Activated CD4-positive, alpha-beta T cell treated with anti-CD3 and anti-CD28 coated beads, Interleukin-2, amount 50 U/mL, for 4 hours (primary cell): Measurements from ENCODE around the gene GYPB.
"Not testable (repeated sequence)": the region's sequence is repeated elsewhere in the genome, so short reads cannot be mapped to it uniquely, and the experiment has no call there.

Experiments
- DNase-seq, 2 experiments: peaks; one replicate each; pipeline ENCODE4 v3.0.0-alpha.2; 2020

Gene GYPB

DNA sequence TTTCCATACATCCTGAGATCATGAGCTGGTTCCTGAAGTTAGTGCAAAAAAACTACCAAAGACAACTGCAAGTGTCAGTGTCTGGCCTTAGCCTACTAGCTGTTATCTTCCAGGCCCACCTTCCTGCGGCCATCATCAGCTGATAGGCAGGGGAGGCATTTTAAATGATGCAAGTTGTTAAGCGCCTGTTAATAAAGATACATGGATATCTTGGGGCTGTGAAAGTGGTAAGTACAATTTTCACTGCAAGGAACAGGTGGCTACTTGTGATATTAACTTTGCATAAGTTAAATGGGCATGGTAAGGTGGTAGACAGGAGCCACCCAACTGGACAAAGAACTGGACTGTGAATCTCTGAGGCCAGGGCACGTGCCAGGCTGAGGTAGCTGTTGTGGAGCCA is at the start of gene GYPB:
Gene GYPB, minus strand, starts transcription at position 104 of the 400 bp plus-strand sequence. Its CDS starts 93 bp downstream, at position 11.
- DNase-seq = not testable (repeated sequence)

DNA sequence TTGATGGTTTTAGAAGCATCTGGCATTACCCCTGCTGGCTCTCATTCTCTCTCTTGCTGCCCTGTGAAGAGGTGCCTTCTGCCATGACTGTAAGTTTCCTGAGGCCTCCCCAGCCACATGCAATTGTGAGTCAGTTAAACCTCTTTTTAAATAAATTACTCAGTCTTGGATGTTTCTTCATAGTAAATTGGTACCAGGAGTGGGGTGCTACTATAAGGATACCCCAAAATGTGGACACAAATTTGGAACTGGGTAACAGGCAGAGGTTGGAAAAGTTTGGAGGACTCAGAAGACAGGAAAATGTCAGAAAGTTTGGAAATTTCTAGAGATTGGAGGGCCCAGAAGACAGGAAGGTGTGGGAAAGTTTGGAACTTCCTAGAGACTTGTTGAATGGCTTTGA is 42.4 kb upstream of the GYPB start:
- DNase-seq = not testable (repeated sequence)

DNA sequence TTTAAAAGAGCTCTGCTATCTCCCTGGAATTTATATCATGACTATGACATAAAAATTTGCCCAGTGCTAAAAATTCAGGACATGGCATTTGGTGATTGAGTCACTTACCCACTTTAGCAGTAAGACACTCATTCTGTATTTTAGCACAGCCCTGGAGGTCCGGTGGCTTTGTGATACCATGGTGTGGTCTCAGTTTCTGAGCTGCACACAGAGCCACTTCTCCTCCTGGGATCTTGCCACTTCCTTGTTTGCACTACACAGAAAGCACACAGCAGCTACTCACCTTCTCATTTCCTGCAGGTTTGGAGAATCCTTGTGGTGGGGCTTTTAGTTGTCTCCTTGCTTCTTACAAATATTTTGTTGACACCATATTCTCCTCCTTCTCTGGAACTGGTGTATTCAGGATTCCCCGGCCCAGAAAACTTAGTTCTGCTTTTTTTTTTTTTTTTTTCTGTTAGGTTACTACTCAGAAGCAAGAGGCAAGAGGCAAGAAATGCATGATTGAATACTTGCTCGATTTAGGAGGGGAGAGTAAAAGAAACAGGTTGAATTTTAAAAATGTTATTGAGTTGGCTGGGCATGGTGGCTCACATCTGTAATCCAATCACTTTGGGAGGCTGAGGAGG is 41.2 kb upstream of the GYPB start:
- not testable (repeated sequence) for DNase-seq

DNA sequence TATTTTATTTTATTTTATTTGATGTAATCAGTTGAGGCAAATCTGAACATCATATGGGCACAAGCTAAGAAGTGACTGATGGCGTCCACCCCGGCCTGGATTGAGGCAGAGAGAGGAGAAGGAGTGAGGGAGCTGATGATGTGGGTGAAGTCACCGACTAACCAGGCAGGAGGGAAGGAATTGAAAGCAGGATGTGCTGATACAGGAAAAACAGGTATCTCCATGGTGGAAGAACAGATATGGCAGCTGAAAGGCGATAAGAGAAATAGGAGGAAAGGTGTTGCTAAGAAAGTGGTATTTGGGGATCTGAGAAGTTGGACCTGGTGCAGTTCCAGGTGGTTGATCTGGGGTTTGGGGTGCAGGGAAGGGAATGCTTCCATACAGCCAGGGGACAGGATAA is 37.6 kb upstream of the GYPB start:
- DNase-seq = no peak

DNA sequence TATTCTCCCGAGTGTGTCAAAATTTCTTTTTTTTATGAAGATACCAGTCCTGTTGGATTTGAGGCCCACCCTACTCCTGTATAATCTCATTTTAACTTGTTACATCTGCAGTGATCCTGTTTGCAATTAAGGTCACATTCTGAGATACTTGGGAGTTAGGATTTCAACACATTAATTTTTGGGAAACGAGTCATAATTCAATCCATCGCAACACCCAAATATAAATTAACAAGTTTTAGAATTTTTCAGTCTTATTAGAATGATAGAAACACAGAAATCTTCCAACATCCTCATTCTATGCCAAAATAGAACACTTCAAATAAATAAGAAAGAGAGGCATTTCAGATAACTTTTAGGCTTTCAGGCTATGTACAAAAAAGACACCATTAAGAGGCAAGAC is 36.2 kb upstream of the GYPB start:
- DNase-seq = not testable (repeated sequence)

DNA sequence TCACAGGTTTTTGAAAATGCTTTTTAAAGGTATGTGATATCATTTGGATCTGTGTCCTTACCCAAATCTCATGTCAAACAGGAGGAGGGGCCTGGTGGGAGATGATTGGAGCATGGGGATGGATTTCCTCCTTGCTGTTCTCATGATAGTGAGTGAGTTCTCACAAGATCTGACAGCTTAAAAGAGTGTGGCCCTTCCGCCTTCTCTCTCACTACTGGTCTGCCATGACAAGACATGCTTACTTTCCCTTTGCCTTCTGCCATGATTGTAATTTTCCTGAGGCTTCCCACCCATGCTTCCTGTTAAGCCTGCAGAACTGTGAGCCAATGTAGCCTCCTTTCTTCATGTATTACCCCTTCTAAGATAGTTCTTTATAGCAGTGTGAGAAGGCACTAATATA is 32.3 kb upstream of the GYPB start:
- not testable (repeated sequence) for DNase-seq

DNA sequence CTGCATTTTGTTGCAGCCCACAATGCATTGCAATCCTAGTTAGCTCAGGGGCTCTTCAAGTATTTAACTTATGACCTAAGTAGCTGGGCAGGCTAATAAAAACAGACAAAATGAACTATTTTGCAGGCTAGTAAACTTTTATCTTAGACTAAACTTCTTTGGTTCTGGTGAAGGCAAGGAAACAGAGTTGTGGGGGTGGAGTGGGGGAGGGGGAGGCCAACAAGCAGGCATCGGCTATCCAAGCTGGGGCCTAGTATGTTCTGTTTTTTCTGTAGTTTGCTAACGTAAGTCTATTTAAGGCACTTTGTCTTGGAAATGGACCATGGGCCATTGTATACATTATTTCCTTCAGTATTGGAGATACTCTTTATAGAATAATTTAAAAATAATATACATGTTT is 31.5 kb upstream of the GYPB start:
- not testable (repeated sequence) for DNase-seq

DNA sequence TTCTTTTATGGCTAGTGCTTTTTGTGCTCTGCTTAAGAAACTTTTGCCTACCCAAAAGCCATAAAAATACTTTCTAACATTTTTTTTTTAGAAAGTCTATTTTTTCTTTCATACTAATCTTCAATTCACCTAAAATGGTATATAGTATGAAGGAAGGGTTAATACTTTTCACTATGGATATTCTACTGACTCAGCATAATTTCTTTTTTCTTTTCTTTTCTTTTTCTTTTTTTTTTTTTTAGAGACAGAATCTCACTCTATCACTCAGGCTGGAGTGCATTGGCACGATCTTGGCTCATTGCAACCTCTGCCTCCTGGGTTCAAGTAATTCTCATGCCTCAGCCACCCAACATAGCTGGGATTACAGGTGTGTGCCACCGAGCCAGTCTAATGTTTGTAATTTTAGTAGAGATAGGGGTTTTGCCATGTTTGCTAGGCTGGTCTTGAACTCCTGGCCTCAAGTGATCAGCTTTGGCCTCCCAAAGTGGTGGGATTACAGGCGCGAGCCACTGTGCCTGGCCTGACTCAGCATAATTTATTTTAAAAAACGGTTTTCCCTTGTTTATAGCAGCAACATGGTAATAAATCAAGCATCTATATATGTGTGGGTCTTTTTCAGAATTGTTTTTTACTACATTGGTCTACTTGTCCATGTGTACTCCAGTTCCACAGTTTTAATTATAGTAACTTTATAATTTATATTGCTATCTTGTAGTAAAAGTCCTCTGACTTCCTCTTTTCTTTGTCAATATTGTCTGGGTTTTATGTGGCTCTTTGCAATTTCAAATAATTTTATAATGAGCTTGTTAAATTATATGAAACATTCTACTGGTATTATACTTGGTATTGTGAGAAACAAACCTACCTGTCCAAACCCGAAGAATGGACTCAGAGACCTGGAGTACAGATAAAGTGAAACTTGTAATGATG is 30.6 kb upstream of the GYPB start:
- DNase-seq = not testable (repeated sequence)

DNA sequence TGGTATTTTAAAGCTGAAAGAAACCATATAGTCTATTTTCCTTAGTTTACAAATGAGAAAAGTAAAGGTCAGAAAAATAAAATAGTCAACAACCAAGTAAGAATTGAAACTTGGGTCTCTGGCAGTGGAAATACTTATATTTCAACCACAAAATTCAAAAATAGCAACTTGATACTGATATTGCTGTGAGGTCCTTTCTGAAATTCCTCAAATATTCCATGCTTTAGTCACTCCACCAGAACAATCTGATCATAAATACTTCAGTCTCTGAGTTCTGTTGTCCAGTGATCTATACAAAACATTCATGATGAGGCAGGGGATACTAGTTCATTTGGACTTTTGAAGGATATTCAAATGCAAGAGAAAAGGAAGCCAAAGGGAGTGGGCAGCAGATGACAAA is 25.8 kb upstream of the GYPB start:
- DNase-seq = not testable (repeated sequence)

DNA sequence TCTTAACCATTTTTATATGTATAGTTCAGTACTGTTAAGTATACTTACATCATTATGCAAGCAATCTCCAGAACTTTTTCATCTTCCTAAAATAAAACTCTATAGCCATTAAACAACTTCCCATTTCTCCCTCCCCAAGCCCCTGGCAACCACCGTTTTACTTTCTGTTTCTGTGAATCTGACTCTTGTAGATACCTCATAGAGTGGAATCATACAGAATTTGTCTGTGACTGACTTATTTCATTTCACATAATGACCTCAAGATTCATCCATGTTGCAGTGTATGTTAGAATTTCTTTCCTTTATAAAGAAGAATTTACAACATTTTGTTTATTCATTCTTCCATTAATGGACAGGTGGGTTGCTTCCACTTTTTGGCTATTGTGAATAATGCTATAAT is 13.4 kb upstream of the GYPB start:
- DNase-seq = not testable (repeated sequence)

DNA sequence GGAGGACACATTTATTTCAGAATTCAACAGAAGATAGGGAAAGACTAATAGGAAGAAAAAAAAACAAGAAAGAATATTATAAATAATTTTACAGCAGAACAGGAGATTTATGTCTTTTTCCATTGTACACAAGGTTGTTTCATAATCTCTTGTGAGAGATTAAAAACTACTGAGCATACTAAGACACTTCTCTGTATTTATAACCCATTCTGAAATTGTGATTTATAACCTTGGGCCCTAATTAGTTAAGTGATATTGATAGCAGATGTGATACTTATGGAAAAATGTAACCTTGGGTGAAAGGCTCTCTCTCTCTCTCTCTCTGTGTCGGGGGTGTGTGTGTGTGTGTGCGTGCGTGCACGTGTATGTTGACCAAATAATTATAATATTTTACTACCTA is 12.7 kb upstream of the GYPB start:
- not testable (repeated sequence) for DNase-seq

DNA sequence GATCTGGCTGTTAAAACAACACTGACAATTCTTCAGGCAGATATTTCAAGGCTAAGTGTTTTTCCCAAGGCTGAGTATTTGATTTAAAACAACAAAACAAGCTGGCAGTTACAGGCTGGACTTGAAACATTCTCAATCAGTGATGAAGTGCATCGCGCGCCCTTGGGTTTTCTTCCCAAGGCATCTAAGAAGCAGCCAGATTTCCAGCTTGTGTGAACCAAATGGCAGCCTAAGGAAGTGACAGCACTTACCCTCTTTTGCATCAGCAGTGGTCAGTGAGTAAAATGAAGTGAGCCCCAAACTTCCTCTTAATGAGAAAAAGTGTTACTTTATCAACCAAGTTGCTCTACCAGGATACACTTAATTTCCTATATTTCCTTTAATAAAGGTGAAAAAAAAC is 12.2 kb upstream of the GYPB start:
- DNase-seq = not testable (repeated sequence)

DNA sequence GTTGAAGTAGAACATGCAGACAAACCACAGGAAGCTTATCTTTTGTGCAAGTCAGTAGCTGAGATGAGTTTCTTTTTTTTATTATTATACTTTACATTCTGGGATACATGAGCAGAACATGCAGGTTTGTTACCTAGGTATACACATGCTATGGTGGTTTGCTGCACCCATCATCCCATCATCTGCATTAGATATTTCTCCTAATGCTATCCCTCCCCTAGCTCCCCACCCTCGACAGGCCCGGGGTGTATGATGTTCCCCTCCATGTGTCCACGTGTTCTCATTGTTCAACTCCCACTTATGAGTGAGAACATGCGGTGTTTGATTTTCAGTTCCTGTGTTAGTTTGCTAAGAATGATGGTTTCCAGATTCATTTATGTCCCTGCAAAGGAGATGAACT is 11.5 kb upstream of the GYPB start:
- not testable (repeated sequence) for DNase-seq

DNA sequence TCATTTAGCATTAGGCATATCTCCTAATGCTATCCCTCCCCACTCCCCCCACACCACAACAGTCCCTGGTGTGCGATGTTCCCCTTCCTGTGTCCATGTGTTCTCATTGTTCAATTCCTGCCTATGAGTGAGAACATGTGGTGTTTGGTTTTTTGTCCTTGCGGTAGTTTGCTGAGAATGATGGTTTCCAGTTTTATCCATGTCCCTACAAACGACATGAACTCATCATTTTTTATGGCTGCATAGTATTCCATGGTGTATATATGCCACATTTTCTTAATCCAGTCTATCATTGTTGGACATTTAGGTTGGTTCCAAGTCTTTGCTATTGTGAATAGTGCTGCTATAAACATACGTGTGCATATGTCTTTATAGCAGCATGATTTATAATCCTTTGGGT is 7.5 kb upstream of the GYPB start:
- not testable (repeated sequence) for DNase-seq

DNA sequence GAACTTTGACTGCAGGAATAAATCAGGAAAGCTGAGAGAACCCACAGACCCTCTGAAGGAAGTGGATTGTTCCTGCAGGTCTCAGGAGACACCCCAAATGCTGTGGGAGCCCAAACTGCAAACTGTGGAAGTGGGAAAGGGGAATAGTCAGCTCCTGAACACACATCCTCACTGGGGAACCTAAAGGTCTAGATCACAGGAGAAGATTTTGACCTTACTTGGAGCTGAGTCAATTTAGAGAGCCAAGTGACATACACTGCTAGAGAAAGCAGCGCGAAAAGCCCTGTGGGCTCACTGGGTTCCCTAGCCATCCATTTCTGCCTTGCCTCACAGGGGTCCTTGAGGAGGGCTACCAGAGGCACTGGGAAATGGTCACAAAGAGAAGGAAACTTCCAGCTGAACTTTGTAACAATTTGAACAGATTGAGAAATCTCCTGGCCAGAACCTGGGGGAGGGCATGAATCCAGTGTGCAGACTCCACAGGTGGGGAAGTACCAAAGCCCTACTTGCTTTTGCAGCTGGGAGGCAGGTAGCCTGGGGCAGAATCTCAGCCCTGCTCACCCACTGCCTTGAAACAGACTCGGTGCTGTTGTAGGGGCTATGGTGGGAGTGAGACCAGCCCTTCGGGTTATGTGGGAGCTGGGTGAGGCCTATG is 5.3 kb upstream of the GYPB start:
- not testable (repeated sequence) for DNase-seq

DNA sequence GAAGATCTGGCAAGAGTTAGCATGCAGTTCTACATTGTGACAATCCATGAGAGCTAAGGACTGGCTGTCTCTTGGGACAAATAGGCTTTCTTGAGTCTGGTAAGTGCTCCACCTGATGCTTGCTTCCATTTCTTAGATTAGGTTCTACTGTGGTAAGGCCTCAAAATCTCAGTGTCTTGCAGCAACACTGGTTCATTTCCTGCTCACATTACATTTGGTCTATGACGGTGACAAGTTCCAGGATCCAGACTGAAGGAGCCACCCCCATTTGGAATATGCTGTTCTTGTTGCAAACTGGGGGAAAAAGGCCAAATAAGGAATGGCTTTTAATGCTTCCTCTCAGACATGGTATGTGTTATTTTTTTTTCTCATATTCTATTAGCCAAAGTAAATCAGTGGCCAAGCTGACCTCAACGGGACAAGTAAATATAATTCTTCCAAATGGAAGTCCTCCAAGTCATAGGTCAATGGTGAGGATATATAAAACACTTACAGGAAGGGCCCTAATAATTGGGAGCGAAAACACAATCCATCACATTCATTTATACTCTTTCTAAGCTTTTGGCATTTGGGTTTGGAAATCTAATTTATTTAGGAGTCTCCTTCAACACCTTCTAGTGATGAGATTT is 3.7 kb upstream of the GYPB start:
- DNase-seq = not testable (repeated sequence)

DNA sequence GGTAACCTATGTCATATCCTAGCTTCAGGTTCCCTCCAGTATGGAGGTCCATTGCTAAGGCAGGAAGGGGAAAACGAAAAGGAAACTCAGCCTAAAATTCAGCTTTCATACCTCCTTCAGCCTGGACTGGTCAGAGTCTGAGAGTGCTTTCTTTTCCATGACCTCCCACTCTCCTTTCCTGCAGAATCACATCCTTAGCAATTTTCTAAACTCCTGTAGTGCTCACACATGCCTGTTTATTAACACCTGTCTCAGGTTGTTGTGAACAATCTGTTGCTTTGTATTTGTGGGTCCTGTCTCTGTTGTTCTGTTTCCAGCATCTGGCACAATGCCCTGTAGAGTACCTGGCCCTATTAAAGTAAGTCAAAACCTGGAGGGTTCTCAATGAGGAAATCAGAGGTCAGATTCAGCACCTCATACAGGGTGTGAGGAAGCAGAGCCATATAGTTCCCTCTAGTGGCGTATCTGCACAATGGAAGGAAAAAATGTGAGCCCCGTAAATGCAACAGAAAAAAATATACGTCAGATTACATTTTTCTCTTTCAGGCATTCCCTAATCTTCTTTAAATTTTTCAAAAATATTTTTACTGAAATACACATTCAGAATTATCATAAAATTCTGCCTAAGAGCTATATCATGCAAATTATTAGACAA is 2.3 kb upstream of the GYPB start:
- DNase-seq = not testable (repeated sequence)

DNA sequence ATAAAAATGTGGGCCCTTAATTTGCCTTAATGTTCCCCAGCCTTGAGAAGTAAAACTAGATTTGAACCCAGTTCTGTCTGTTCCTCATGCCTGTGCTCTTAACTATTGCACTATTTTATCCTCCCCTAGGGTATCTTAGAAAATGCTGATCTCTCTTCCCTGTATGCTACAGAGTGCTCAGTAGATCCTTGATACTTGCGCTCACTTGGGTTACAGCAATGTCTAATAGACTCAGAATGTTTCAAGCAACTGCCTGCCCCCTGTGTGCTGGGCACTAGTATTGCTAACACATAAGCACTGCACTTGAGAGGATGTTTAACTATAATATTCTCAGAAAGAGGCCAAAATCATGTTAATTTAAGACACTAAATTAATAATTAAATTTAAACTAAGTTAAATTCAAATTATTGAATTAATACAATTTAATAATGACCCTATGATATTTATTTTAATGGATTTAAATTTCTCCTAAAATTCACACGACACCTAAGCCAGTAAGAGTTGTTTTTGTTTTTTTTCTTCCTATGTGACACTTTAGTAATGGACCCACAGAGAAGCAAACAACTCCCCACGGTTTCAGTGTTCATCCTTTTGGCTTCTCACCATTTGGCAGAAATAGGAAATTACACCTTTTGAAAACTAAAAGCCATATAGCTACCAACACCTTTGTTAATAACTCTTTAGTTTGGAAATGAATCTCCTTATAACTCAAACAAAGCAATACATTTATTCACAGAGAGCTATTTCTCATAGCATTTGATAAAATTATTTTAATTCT is 768 bp downstream of the GYPB start:
- DNase-seq = not testable (repeated sequence)

DNA sequence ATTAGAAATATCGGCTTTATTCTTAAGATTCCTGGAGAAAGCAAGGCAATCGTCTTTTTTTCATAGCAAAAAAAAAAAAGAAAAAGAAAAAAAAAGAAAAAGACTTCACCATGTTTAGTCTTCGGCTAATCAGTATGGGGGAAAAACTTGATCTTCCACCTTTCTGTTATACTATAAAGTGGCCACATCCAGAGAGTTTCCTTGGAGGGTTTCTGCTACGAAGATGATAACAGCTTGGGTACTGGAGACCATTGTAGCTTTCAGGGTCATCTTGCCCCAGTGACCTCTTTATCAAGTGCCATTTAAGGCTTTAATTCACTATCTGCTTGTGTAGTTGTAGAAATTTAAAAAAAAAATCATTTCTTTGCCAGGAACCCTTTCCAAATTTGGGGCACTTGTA is 1.9 kb downstream of the GYPB start:
- DNase-seq = not testable (repeated sequence)

DNA sequence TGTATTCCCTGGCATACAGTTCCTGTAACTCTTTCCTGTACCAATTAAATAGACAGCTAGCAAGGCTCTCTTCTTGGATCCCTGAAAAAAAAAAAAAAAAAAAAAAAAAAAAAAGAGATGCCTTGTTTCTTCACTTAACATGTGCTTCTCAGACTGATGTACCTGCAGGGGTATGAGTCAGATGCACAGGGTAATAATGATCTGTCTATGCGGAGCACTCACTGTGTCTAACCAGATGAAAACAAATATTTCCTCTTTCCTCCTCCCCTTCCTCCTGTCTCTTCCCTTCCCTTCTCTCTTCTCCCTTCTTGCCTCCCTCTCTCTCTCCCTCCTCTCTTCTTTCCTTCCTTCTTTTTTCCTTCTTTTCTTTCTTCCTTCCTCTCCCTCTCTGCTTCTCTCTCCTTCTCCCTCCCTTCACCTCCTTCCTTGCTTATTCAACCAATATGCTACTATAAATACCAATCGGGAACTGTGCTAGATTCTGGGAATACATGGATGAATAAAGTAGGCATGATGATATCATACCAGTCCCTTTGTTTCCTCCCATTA is 3.0 kb downstream of the GYPB start:
- not testable (repeated sequence) for DNase-seq

DNA sequence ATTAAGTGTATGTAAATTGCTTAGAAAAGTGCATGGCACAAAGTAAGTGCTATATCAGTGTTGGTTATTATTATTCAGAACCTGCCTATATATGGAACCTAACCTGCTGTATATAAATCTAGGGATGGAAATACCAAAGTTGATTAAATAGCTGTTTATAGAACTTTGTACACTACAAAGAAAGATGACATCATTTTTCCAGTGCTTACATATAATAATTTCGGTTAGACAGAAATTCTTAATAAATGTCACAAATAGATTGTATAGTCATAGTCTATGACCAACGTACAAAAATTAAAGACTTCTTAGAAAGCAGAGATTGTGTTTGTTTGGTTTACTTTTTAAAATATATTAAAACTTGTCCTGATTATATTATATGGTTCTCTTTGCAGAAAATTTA is 4.4 kb downstream of the GYPB start:
- no peak for DNase-seq
